Prostate gland (tissue), 2 donors: ENCODE measurements around the gene CFAP91.

Experiments
- CTCF ChIP-seq, 4 experiments: fragments of 200-600 bp in 2 of 4; fragments of 450-650 bp in 2 of 4; sonication (generic) in 2 of 4; IDR thresholded peaks; 1 replicate in 3 of 4; 2 replicates in 1 of 4; pipeline ENCODE4 v1.5.1; 2016 to 2019; ENCODE audit warnings: antibody characterized with exemption in 4 of 4, mild to moderate bottlenecking in 2 of 4, moderate library complexity in 2 of 4
- POLR2A ChIP-seq: fragments of 450-650 bp; IDR thresholded peaks from one replicate; pipeline ENCODE4 v1.6.1; 2016; ENCODE audit warnings: antibody characterized with exemption, mild to moderate bottlenecking

- TF ChIP-seq CTCF (IDR thresholded peaks at IDR 0.05) (no peak), POLR2A (no peak)
These were observed 38.5 kb upstream of the CFAP91 start for GRCh38 chr3:119664370-119664769.
